ENCODE results near the gene ANKRD63.
A peak's percentile ranks its signal among the peaks of the same experiment; 100 is the strongest.

GRCh38 chr15:40282147-40282868, 556 bp downstream of the ANKRD63 start:
- peak; percentile 5 for TF ChIP-seq CTCF (IDR thresholded peaks at IDR 0.05; ENCODE audit: low read depth, low read length)
- TF ChIP-seq POLR2A (IDR thresholded peaks at IDR 0.05; ENCODE audit: extremely low read depth, insufficient read length), result no peak

Measured in NB4 (cell line).